ENCODE measurements around the gene KRT86. TPM values are rescaled to one million over a fixed set of nuclear protein-coding genes. Genes with fewer than 3 reads are reported as not detected.

KRT86 gene
- total and polyA plus RNA-seq, 2 donors (not counting 1 experiment from before 2014, with no cell fraction given), result 0.02 to 0.17 TPM

GRCh38 chr12:52321418-52321817 lies 47.0 kb downstream of the KRT86 start:
- Histone ChIP-seq H3K9me3 (ENCODE audit: control insufficient read depth, insufficient read depth, low read depth, low read length) (no peaks in the 10 kb centered on the region), H3K27me3 (ENCODE audit: control insufficient read depth, insufficient read depth, low read length) (peaks cover 36% of the 10 kb centered on the region), H3K27ac (ENCODE audit: insufficient read depth, low read length) (no peak overlapping the region), H3K36me3 (ENCODE audit: control insufficient read depth, insufficient read depth, low read length) (no peaks in the 10 kb centered on the region), H2AFZ (ENCODE audit: low read length) (no peak overlapping the region), H4K20me1 (ENCODE audit: control insufficient read depth, extremely low read depth, insufficient read depth, low read length) (no peaks in the 10 kb centered on the region), H3K4me2 (ENCODE audit: extremely low read depth, insufficient read depth, low read length) (no peak overlapping the region), H3K79me2 (ENCODE audit: control insufficient read depth, insufficient read depth, low read length) (no peaks in the 10 kb centered on the region), H3K4me1 (ENCODE audit: control insufficient read depth, extremely low read depth, insufficient read depth, low read length) (no peaks in the 10 kb centered on the region), H3K4me3 (replicated peaks in 1 of 4; ENCODE audit: control extremely low read depth in 1 of 4, insufficient read depth in 1 of 4, low read depth in 3 of 4, low read length in 4 of 4) (no peak overlapping the region), H3K9ac (ENCODE audit: insufficient read depth, low read length) (no peak overlapping the region)
- TF ChIP-seq CTCF (conservative IDR thresholded peaks at IDR 0.05 in 1 of 2, IDR thresholded peaks at IDR 0.05 in 1 of 2; ENCODE audit: low read depth in 1 of 2, low read length in 2 of 2), result no peak
- no peak for TF ChIP-seq EZH2 (IDR thresholded peaks at IDR 0.05; ENCODE audit: low read length, missing control alignments)
- no peak for DNase-seq (ENCODE audit: low read depth in 2 of 2)

GRCh38 chr12:52322069-52322468 lies 47.6 kb downstream of the KRT86 start:
- H4K20me1 ChIP-seq (ENCODE audit: control insufficient read depth, extremely low read depth, insufficient read depth, low read length), result no peaks in the 10 kb centered on the region
- H3K79me2 ChIP-seq (ENCODE audit: control insufficient read depth, insufficient read depth, low read length), result no peaks in the 10 kb centered on the region
- no peak for TF ChIP-seq CTCF (conservative IDR thresholded peaks at IDR 0.05 in 1 of 2, IDR thresholded peaks at IDR 0.05 in 1 of 2; ENCODE audit: low read depth in 1 of 2, low read length in 2 of 2)
- TF ChIP-seq EZH2 (IDR thresholded peaks at IDR 0.05; ENCODE audit: low read length, missing control alignments), result no peak
- no peak overlapping the region for H3K9ac ChIP-seq (ENCODE audit: insufficient read depth, low read length)
- H3K4me1 ChIP-seq (ENCODE audit: control insufficient read depth, extremely low read depth, insufficient read depth, low read length), result no peaks in the 10 kb centered on the region
- no peak overlapping the region for H3K27ac ChIP-seq (ENCODE audit: insufficient read depth, low read length)
- H3K4me3 ChIP-seq (replicated peaks in 1 of 4; ENCODE audit: control extremely low read depth in 1 of 4, insufficient read depth in 1 of 4, low read depth in 3 of 4, low read length in 4 of 4), result no peak overlapping the region
- no peak overlapping the region for H2AFZ ChIP-seq (ENCODE audit: low read length)
- H3K4me2 ChIP-seq (ENCODE audit: extremely low read depth, insufficient read depth, low read length), result no peak overlapping the region
- DNase-seq (ENCODE audit: low read depth in 2 of 2), result no peak
- peaks cover 36% of the 10 kb centered on the region for H3K27me3 ChIP-seq (ENCODE audit: control insufficient read depth, insufficient read depth, low read length)
- no peaks in the 10 kb centered on the region for H3K36me3 ChIP-seq (ENCODE audit: control insufficient read depth, insufficient read depth, low read length)
- no peaks in the 10 kb centered on the region for H3K9me3 ChIP-seq (ENCODE audit: control insufficient read depth, insufficient read depth, low read depth, low read length)

- Histone ChIP-seq H3K4me1 (ENCODE audit: control insufficient read depth, extremely low read depth, insufficient read depth, low read length) (no peaks in the 10 kb centered on the region), H3K27me3 (ENCODE audit: control insufficient read depth, insufficient read depth, low read length) (peaks cover 36% of the 10 kb centered on the region), H3K9ac (ENCODE audit: insufficient read depth, low read length) (no peak overlapping the region), H3K9me3 (ENCODE audit: control insufficient read depth, insufficient read depth, low read depth, low read length) (no peaks in the 10 kb centered on the region), H3K79me2 (ENCODE audit: control insufficient read depth, insufficient read depth, low read length) (no peaks in the 10 kb centered on the region), H3K27ac (ENCODE audit: insufficient read depth, low read length) (no peak overlapping the region), H3K4me3 (replicated peaks in 1 of 4; ENCODE audit: control extremely low read depth in 1 of 4, insufficient read depth in 1 of 4, low read depth in 3 of 4, low read length in 4 of 4) (no peak overlapping the region), H2AFZ (ENCODE audit: low read length) (no peak overlapping the region), H3K36me3 (ENCODE audit: control insufficient read depth, insufficient read depth, low read length) (no peaks in the 10 kb centered on the region), H4K20me1 (ENCODE audit: control insufficient read depth, extremely low read depth, insufficient read depth, low read length) (no peaks in the 10 kb centered on the region), H3K4me2 (ENCODE audit: extremely low read depth, insufficient read depth, low read length) (no peak overlapping the region)
- DNase-seq (ENCODE audit: low read depth in 2 of 2), result no peak
- TF ChIP-seq CTCF (conservative IDR thresholded peaks at IDR 0.05 in 1 of 2, IDR thresholded peaks at IDR 0.05 in 1 of 2; ENCODE audit: low read depth in 1 of 2, low read length in 2 of 2), result no peak
- TF ChIP-seq EZH2 (IDR thresholded peaks at IDR 0.05; ENCODE audit: low read length, missing control alignments), result no peak
These were observed 48.6 kb downstream of the KRT86 start for GRCh38 chr12:52323001-52323400.
